ENCODE data around the gene KCNG2. TPM values are rescaled to one million over a fixed set of nuclear protein-coding genes. Genes with fewer than 3 reads are reported as not detected.

Gene KCNG2
- total and polyA plus RNA-seq, 2 experiments from 2014 or later, result 0.13 to 0.52 TPM

- Histone ChIP-seq H3K27ac (ENCODE audit: low read depth) (no peak overlapping the region), H4K20me1 (replicated peaks; ENCODE audit: insufficient read depth) (no peaks in the 10 kb centered on the region), H2AFZ (no peak overlapping the region), H3K9me2 (ENCODE audit: insufficient read depth) (no peaks in the 10 kb centered on the region), H3K27me3 (ENCODE audit: insufficient read depth) (no peaks in the 10 kb centered on the region), H3K4me2 (no peak overlapping the region), H3K79me2 (replicated peaks; ENCODE audit: insufficient read depth) (no peaks in the 10 kb centered on the region), H3K36me3 (ENCODE audit: insufficient read depth) (no peaks in the 10 kb centered on the region), H3F3A (replicated peaks; ENCODE audit: low read depth) (no peaks in the 10 kb centered on the region), H3K4me1 (ENCODE audit: insufficient read depth) (no peaks in the 10 kb centered on the region), H3K4me3 (no peak overlapping the region)
- Mint-ChIP-seq H3K27ac (no peak overlapping the region), H3K36me3 (ENCODE audit: low read depth) (peaks cover 27% of the 10 kb centered on the region), H3K4me1 (no peaks in the 10 kb centered on the region), H3K27me3 (ENCODE audit: insufficient read depth, low read depth, poor library complexity) (peaks cover 9% of the 10 kb centered on the region), H3K9me3 (peaks cover 34% of the 10 kb centered on the region), H3K4me3 (no peak overlapping the region)
- TF ChIP-seq ZNF331 (CRISPR knock-in tag; IDR thresholded peaks at IDR 0.05; ENCODE audit: low read depth) (no peak), NANOG (IDR thresholded peaks at IDR 0.05; ENCODE audit: borderline replicate concordance) (no peak), EZH2 (IDR thresholded peaks at IDR 0.05; ENCODE audit: low read depth, unreplicated experiment) (no peak), POLR2AphosphoS5 (IDR thresholded peaks at IDR 0.05; ENCODE audit: low read depth) (no peak), ZNF114 (CRISPR knock-in tag; IDR thresholded peaks at IDR 0.05) (no peak), CREB1 (CRISPR knock-in tag; IDR thresholded peaks at IDR 0.05; ENCODE audit: low read depth) (no peak), STAT1 (IDR thresholded peaks at IDR 0.05; ENCODE audit: unreplicated experiment) (no peak), EZH2phosphoT487 (IDR thresholded peaks at IDR 0.05; ENCODE audit: unreplicated experiment) (no peak)
- TF ChIP-seq, protein P1, sequence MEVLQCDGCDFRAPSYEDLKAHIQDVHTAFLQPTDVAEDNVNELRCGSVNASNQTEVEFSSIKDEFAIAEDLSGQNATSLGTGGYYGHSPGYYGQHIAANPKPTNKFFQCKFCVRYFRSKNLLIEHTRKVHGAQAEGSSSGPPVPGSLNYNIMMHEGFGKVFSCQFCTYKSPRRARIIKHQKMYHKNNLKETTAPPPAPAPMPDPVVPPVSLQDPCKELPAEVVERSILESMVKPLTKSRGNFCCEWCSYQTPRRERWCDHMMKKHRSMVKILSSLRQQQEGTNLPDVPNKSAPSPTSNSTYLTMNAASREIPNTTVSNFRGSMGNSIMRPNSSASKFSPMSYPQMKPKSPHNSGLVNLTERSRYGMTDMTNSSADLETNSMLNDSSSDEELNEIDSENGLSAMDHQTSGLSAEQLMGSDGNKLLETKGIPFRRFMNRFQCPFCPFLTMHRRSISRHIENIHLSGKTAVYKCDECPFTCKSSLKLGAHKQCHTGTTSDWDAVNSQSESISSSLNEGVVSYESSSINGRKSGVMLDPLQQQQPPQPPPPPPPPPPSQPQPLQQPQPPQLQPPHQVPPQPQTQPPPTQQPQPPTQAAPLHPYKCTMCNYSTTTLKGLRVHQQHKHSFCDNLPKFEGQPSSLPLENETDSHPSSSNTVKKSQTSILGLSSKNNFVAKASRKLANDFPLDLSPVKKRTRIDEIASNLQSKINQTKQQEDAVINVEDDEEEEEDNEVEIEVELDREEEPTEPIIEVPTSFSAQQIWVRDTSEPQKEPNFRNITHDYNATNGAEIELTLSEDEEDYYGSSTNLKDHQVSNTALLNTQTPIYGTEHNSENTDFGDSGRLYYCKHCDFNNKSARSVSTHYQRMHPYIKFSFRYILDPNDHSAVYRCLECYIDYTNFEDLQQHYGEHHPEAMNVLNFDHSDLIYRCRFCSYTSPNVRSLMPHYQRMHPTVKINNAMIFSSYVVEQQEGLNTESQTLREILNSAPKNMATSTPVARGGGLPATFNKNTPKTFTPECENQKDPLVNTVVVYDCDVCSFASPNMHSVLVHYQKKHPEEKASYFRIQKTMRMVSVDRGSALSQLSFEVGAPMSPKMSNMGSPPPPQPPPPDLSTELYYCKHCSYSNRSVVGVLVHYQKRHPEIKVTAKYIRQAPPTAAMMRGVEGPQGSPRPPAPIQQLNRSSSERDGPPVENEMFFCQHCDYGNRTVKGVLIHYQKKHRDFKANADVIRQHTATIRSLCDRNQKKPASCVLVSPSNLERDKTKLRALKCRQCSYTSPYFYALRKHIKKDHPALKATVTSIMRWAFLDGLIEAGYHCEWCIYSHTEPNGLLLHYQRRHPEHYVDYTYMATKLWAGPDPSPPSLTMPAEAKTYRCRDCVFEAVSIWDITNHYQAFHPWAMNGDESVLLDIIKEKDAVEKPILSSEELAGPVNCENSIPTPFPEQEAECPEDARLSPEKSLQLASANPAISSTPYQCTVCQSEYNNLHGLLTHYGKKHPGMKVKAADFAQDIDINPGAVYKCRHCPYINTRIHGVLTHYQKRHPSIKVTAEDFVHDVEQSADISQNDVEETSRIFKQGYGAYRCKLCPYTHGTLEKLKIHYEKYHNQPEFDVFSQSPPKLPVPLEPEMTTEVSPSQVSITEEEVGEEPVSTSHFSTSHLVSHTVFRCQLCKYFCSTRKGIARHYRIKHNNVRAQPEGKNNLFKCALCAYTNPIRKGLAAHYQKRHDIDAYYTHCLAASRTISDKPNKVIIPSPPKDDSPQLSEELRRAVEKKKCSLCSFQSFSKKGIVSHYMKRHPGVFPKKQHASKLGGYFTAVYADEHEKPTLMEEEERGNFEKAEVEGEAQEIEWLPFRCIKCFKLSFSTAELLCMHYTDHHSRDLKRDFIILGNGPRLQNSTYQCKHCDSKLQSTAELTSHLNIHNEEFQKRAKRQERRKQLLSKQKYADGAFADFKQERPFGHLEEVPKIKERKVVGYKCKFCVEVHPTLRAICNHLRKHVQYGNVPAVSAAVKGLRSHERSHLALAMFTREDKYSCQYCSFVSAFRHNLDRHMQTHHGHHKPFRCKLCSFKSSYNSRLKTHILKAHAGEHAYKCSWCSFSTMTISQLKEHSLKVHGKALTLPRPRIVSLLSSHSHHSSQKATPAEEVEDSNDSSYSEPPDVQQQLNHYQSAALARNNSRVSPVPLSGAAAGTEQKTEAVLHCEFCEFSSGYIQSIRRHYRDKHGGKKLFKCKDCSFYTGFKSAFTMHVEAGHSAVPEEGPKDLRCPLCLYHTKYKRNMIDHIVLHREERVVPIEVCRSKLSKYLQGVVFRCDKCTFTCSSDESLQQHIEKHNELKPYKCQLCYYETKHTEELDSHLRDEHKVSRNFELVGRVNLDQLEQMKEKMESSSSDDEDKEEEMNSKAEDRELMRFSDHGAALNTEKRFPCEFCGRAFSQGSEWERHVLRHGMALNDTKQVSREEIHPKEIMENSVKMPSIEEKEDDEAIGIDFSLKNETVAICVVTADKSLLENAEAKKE (CRISPR knock-in tag; IDR thresholded peaks at IDR 0.05), result no peak
- TF ChIP-seq, protein P2, sequence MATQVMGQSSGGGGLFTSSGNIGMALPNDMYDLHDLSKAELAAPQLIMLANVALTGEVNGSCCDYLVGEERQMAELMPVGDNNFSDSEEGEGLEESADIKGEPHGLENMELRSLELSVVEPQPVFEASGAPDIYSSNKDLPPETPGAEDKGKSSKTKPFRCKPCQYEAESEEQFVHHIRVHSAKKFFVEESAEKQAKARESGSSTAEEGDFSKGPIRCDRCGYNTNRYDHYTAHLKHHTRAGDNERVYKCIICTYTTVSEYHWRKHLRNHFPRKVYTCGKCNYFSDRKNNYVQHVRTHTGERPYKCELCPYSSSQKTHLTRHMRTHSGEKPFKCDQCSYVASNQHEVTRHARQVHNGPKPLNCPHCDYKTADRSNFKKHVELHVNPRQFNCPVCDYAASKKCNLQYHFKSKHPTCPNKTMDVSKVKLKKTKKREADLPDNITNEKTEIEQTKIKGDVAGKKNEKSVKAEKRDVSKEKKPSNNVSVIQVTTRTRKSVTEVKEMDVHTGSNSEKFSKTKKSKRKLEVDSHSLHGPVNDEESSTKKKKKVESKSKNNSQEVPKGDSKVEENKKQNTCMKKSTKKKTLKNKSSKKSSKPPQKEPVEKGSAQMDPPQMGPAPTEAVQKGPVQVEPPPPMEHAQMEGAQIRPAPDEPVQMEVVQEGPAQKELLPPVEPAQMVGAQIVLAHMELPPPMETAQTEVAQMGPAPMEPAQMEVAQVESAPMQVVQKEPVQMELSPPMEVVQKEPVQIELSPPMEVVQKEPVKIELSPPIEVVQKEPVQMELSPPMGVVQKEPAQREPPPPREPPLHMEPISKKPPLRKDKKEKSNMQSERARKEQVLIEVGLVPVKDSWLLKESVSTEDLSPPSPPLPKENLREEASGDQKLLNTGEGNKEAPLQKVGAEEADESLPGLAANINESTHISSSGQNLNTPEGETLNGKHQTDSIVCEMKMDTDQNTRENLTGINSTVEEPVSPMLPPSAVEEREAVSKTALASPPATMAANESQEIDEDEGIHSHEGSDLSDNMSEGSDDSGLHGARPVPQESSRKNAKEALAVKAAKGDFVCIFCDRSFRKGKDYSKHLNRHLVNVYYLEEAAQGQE (IDR thresholded peaks at IDR 0.05; ENCODE audit: unreplicated experiment), result no peak
- ATAC-seq, result no peak
- DNase-seq (ENCODE audit: low spot score), result no peak
Measured at GRCh38 chr18:79903071-79903635, 105.4 kb downstream of the KCNG2 start.

All from GM23338 (cell line).